Measurements from ENCODE around the gene FYN.

FYN gene

DNA sequence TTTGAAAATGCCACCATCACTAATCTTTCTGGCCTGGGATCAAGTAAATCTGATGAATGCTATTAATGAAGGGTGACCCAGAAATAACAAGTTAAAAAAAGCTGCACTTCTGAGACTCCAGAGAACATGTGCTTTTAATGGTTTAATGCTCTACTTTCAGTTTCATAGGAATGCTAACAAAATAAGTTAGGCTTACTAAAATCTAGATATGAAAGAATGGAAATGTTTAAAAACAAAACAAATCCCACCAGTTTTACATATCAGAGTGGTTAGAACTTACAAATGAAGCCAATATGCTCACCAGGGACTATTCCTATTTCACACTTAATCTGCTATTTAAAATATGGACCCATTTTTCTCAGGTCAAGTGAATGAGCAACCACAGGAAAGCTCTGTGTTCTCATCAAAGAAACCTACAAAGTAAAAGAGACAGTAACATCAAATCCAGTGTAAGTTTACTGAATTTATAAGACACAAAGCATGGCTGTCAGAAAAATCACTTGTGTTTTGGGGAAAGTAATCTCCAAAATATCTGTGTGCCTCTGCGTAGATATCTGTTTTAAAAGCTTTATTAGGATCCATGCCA, 40.3 kb downstream of the FYN start:
- no peak for DNase-seq (ENCODE audit: low spot score)

DNA sequence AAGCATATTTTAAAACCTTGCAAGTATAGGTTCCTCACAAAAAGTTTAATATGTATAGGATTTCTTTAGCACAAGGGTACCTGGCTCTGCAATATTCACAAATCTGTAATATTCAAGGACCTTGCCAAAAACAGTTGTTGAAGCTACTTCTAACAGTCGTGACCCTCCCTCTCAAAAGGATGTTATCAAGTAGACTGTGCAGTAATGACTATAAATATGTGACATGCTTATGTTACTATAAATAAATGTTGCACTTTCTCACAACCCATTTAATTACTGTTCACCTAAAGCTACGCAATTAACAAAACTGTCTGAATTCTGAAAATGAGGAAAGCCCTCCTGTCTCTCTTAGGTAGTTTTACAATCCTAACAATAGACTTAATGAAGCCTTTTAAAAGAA, 41.8 kb downstream of the FYN start:
- DNase-seq (ENCODE audit: low spot score): no peak

DNA sequence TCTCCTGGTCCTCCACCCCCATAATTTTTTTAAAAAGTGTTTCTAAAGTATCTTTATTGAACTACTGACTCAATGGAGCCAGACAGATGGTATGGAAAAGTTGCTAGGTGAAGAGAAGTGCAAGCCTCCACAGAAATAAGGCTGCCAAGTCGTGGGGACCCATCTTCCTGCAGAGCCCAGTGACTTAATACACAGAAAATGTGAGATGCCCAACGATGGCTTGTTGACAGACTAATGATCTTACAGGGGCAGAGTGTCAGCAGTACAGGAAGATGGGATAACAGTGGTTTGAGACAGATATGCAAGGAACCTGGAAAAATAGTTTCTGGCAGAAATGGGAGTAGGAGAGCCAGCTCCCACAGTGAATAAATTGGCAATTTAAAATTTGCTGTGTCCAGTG, 43.3 kb downstream of the FYN start:
- no peak for DNase-seq (ENCODE audit: low spot score)

DNA sequence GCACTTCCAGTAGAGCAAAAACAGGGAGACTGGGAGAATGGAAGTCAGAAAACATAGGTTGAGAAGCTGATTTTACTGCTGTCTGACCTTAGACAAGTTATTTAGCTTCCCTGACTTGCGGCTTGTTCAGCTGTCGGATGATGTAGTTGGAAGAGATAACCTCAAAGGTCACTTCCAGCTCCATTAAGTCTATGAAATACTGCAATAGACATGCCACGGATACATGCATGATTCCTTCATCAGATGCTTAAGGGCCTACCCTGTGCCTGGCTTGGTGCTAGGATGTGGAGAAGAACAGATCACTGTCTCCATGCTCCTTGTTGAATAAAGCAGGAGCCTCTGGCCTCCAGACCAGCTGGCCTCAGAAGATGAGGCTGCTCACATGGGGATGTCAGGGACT, 43.7 kb downstream of the FYN start:
- DNase-seq (ENCODE audit: low spot score): peak; percentile 56

DNA sequence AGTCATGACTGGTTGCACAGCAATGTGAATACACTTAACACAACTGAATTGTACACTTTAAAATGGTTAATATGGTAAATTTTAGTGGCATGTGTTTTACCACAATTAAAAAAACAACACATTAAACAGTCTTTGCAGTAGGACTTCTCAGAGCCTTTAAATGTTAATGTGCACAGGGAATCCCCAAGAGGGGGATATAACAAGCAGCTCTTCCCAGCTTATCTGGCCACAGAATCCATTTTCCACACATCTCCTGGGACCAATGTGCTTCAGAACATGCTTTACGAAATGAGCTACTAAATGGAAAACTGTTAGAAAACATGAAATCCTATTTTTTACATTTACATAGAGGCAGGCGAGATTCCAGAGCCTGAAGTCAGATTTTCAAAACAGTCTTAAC, 44.4 kb downstream of the FYN start:
- DNase-seq (ENCODE audit: low spot score): no peak

DNA sequence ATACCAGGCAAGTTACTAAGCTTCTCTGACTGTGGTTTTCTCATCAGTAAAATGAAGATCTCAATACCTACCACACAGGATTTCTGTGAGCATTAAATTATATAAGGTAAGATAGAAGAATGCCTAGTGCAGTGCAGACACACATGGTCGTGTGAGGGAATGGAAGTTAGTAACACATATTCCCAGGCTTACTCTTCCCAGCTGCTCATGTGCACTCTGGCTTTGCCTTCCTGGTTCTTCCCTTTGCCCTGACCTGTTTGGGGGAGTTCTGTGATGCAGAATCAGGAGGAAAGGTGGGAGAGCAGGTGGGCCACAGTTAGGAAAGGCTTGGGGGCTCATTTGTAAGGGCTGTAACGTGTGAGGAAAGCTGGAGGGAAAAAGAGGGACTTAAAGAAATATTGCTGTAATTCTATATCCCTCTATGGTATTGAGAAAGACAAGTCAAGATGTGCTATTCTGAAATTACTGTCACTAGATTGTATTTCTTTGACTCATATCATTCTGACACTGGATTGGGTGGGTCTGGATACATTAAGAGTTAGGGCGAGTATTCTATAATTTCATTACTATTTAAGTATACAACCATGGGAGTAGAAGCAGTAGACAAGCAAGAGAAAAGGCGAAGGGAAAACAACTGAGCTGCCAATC, 47.7 kb downstream of the FYN start:
- DNase-seq (ENCODE audit: low spot score): no peak

DNA sequence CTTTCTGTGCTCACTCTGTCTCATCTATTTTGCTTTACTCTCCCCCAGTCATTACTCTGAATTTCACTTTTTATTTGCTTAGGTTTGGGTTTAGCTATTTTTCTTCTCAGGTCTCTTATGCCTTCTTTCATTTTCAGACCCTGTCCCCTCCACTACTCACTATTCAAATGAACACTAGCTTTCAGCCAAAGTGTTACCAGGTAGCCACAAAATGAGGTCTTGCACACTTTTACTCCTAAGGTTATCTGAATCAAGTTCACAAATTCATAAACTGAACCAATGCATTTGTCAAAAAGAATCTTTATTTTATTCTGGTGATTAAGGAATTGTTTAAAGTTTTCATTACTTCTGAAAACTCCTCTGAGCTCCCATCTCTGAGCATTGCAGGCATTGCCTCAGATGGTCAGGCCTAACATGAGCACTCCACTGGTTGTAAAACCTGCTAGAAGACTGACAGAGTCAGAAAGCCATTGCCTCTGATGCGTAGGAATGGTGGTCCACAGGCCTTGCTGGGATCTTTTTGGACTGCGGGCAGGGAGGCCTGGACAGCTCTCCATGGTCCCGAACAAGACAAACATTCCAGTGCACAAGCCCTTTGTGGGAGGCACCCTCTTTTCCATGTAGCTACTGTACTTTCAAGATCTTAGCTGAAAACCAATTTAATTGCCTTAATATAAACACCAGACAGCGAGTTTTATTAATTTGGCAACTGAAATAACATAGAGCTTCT, 48.5 kb downstream of the FYN start:
- DNase-seq (ENCODE audit: low spot score): no peak

DNA sequence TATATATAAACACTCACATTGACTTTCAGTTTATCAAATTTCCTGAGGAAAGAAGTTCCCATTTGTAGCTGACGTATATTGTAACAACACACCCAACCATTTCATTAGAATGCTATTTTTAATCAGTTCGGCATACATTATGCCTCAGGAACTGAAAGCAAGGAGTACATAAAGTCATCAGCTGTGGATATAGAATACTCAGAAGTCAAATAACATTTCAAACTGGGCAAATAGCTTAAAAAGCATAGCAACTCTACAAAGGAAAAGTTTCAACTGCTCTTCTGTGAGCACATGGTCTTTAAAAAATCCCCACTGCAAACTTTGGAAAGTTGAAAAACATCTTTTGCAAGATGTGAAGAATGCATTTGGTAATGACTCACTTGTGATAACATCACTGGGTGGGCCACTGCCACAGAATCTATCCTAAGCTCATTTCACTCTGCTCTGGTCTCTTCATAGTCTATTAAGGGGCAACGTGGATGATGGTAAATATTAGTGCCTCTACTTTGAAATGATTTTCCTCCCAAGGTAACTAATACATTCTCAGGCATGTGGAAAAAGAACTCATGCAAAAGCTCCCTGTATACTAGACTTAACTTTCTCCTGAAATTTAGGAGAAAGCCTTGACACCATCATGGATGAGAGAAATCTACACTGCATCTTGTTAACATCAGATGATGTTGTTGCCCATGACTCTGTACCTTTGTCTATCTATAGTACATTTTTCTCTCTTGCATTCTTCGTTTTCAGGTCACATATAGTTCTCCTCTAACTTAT, 49.2 kb downstream of the FYN start:
- no peak for DNase-seq (ENCODE audit: low spot score)

DNA sequence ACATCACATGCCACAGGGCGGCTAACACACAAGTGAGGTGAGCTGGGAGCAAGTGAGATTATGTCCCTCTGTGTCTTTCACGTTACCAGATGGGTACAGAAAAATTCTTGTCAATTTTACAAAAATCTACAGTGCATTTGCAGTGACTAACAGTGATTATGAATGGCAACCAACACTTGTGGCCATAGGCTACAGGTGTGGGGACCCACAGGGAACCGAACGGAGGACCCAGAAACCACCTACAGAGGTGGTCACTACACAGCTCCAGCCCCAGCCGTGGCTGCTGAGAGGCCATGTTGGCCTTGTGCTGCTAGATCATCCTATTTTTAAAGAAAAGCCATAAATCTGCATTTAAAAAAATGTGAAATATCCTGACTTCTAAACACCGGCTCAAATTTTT, 50.2 kb downstream of the FYN start:
- DNase-seq (ENCODE audit: low spot score): no peak

DNA sequence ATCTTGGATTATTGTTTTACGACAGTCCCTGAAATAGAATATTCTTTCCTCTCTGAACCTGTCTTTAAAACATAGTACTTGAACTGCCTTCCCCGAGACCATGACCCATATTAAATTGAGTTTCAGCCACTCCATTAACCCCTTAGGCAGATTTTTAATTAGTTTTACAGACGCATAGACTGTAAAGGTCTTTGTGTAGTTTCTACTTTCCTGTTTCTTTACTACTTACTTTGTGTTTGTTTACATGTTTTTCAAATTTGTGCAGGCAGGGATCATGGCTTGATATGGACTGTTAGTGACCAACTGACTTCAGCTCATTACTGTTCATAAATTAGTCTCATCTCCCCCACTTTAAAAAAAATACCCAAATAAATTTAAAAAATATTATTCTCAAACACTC, 53.8 kb downstream of the FYN start:
- DNase-seq (ENCODE audit: low spot score): no peak

DNA sequence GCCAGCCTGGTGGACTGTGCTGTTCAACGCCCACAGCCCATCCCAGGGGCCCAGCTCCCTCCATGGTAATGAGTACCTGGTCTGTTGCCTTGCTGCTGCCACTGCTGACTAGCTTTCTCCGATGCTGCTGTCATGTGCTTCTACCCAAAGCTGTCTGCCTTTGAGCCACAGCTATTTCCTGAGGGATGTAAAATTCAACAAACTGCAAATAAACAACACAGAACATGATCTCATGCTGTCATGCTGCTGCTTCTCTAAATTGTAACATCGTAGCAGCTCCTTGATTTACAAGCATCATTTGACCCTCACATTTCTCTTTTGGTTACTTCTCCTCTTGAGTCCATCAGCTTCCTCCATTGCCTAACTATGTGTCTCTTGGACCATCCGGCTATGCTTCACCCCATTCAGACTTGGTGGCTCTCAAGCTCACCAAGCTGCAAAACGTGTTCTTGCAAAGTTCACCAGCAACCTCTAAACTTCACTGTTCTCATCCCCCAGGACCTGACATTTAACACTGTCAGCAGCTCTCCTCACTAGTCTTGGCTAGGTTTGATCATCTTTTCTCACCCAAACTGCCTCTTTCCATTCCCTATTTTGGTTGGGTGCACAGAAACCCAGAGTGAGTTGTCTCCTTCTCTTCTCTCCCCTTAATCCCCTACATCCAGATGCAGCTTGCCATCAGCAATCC, 54.6 kb downstream of the FYN start:
- no peak for DNase-seq (ENCODE audit: low spot score)

DNA sequence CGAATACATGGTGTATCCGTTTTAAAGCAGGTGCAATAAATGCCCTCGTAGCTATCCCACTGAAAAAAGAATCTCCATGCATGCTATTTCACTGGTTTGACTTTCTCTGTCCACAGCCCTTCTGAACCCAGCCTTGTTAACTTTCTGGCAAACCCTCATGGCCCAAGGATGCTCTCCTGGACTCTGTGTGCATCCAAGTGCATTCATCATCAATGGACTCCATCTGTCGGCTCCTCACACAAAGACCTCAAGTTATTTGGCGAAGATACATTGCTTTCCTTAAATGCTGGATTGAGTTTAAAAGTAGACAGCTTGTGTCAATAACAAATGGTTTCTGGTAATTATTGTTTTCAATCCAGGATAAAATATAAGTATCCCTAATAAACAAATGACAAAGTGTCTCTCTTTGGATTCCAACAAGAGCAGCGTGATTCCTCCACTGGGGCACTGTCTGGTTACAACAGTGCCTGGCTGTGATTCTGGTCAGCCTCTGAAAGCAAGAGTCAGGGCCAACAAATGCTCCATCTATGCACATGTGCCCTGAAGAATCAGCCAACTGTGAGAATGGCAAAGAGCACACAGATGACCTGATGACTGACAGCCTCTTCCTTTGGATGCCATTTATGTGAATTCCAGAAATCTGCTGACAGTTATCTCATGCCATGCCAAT, 55.7 kb downstream of the FYN start:
- no peak for DNase-seq (ENCODE audit: low spot score)

DNA sequence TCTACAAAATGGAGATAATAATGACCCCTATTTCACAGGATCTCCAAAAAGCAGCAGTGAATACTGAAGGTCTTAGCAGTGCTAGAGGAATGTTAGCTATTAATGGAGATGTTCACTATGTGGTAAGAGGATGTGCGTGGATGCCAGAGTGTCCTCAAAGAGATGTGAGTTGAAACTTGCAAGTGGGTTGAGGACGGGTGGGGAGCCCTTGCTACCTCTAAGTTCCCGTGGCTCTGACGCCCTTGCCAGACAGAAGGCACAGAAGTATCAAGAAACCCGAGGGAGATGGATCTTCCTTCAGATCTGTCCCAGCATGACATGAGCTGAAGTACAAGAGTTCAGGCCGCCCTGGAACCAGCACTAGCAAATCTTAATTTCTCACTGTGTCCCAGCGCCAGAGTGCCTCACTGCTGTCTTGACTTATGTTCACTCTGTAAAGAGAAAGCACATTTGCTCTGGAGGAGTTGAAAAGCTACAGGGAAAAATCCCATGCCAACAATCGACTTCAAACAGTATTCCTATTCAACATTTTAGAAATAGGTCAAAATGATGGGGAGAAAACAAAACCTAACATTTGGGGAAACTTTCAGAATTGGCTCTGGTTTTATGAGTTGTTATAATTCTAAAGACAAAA, 59.5 kb downstream of the FYN start:
- no peak for DNase-seq (ENCODE audit: low spot score)

DNA sequence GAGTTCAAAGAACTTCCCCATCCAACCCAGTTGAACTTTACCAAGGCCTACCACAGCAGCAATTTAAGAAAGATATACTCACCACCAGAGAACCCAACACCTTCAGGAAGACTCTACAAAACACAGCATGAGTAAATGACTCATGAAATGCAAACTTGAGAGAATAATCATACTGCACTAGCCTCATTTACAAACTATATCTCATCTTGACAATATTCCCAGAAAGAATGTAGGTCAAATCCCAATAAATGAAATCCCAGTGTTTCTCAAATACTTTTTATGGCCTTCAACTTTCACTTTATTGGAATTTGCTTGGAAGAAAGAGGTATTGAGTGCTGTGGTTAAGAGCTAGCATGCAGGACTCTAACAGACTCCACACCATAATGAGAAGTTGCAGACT, 60.0 kb downstream of the FYN start:
- no peak for DNase-seq (ENCODE audit: low spot score)

DNA sequence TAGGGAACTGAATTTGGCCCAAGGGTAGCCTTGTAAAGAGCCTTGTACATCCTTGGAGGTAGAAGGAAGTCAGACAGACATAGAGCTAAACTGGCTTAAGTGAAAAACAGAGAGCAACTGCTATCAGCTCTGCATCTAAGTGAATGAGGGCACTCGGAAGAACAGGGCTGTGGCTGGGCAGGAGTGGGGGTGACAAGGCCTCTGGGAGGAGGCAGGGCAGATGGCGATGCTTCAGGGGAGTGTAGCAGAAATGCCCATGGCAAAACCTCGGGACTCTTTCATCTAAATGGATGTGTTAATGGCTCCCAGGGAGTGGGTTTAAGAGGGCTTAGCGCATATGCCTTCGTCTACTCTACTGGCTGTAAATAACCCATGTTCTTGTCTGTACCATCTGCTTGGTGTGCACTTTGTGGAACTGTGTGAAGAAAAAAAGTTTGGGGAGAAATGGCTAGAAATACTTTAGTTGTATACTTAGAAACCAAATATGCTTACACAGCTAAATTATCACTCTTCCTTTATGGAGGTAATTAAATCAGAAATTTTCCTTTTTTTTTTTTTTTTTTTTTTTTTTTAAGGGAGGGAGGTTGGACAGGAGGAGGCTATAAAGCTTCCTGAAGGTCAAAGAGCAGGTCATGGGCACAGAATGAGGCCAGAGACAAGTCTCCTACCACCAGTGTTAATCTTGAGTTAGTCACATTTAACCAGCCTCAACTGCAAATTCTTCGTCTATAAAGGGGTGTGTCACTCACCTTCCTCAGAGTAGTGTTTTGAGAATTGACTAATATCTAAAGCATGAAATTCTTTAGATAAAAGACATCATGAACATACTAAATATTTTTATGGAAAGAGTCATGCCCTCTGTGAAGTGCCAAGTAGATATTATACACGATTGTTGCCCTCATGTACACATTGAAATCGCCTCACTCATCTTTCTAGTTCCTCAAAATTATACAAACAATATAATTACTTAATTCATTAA, 60.9 kb downstream of the FYN start:
- DNase-seq (ENCODE audit: low spot score): peak; percentile 48

DNA sequence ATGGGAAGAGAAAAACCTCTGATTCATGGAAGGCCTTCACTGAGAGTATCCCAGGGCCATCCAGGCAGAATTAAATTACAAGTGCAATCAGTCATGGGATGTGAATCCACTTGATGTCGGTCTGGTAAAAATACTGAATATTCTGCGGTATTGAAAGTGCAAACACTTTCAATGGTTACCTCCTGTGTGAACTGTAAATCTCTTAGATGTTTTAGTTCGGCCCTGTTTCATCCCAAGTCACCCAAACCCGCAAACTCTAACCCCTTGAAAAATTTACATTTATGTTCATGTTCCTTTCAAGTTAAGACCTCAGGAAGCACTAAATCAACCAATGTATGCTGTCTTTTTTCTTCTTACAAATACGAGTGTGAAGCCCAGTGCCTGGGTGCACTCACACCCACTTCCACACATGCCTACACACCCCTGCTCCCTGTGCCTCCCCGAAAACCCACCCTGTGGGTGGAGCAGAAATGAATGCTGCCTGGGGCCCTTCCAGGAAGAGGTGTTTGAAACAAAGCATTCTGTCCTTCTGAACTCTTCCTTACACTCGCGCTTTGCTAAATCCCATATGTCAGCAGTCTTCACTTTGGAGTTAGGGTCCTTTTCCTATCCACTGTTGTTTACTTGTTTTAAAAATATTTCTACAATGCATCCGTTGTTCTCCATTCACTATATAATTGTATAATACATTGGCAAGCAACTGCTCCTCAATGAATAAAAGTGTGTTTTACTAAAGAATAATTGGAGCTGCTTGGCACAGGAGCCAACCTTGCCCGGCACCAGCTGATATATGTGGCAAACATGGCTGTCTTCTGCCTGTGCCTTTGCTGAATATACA, 62.7 kb downstream of the FYN start:
- peak; percentile 42 for DNase-seq (ENCODE audit: low spot score)

DNA sequence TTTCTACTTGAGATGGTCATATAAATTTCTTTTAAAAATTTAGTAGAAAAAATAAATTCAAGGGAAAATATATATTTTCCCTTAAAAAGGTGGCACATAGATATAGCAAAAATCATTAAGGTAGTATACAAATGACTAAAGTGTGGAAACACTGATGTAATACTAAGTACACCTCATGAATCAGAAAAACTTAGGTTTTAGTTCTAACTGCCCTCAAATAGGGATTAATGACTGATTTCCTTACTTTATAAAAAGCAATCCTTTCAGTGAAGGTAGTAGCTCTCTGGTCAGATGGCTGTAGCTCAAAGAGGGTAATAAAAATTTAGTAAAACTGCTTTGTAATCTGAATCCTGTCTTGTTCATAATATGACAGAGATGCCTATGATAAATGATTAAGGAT, 63.5 kb downstream of the FYN start:
- no peak for DNase-seq (ENCODE audit: low spot score)

DNA sequence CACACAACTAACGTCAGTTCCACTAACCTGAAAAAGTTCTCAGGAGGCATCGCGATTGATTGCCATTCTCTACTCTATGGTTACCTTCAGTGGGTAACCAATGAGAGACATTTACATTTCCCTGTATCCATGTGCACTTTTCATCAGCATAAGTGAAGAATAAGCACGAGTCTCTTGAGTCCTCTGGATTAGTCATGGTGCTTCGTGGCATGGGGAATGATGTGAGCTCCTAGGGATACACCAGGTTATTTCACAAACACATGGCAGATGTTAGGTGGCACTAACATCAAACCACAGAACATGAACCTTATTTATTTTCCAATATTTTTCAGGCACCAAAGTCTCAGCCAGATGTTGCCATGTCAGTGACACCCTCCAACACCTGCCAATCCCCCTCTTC, 64.0 kb downstream of the FYN start:
- DNase-seq (ENCODE audit: low spot score): no peak

DNA sequence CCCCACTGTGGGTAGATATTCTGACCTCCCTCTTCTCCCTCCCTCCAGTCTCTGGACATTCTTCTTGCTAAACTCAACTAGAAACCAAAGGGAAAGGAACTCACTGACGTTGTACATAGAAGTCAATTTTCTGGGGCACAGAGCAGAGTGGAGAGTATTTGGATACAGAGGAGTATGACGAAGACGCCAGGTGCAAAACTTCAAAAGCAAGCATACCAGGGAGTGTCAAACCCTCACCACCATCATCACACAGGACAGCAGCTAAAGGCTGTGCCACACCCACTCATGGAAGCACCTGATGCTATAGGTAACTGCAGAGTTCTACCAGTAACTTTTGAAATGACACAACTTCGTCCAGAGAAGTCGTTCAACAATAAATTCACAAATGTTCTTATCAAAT, 64.8 kb downstream of the FYN start:
- DNase-seq (ENCODE audit: low spot score): no peak

All from SK-N-DZ (cell line).